Measurements from ENCODE around the gene VAC14.

The VAC14 gene

GRCh38 chr16:70753228-70753627, 47.7 kb downstream of the VAC14 start:
- Histone ChIP-seq H3K9me3 (ENCODE audit: low read length) (no peaks in the 10 kb centered on the region), H3K4me3 (ENCODE audit: low read depth, low read length, poor library complexity, severe bottlenecking) (no peak overlapping the region), H3K9me2 (ENCODE audit: low read depth, low read length) (no peaks in the 10 kb centered on the region), H3K9ac (ENCODE audit: low read length) (no peak overlapping the region), H3K27ac (ENCODE audit: low read depth, low read length, poor library complexity, severe bottlenecking) (no peak overlapping the region), H3K27me3 (ENCODE audit: insufficient read depth, low read length) (no peaks in the 10 kb centered on the region), H3K4me2 (ENCODE audit: low read length) (no peak overlapping the region), H3F3A (ENCODE audit: insufficient read depth, low read length) (no peaks in the 10 kb centered on the region), H3K4me1 (ENCODE audit: insufficient read depth, low read length, severe bottlenecking) (peaks cover 6% of the 10 kb centered on the region), H3K36me3 (ENCODE audit: insufficient read depth, low read length) (no peaks in the 10 kb centered on the region; the same call in 1 of the 2 replicates), H2AFZ (ENCODE audit: low read length) (no peak overlapping the region), H4K20me1 (ENCODE audit: insufficient read depth, low read length) (no peaks in the 10 kb centered on the region), H3K79me2 (ENCODE audit: insufficient read depth, low read length) (no peaks in the 10 kb centered on the region)
- TF ChIP-seq, protein P1, sequence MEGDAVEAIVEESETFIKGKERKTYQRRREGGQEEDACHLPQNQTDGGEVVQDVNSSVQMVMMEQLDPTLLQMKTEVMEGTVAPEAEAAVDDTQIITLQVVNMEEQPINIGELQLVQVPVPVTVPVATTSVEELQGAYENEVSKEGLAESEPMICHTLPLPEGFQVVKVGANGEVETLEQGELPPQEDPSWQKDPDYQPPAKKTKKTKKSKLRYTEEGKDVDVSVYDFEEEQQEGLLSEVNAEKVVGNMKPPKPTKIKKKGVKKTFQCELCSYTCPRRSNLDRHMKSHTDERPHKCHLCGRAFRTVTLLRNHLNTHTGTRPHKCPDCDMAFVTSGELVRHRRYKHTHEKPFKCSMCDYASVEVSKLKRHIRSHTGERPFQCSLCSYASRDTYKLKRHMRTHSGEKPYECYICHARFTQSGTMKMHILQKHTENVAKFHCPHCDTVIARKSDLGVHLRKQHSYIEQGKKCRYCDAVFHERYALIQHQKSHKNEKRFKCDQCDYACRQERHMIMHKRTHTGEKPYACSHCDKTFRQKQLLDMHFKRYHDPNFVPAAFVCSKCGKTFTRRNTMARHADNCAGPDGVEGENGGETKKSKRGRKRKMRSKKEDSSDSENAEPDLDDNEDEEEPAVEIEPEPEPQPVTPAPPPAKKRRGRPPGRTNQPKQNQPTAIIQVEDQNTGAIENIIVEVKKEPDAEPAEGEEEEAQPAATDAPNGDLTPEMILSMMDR (IDR thresholded peaks at IDR 0.05; ENCODE audit: low read length) = no peak
- TF ChIP-seq EZH2 (IDR thresholded peaks at IDR 0.05; ENCODE audit: borderline replicate concordance, low read length) = no peak

DNA sequence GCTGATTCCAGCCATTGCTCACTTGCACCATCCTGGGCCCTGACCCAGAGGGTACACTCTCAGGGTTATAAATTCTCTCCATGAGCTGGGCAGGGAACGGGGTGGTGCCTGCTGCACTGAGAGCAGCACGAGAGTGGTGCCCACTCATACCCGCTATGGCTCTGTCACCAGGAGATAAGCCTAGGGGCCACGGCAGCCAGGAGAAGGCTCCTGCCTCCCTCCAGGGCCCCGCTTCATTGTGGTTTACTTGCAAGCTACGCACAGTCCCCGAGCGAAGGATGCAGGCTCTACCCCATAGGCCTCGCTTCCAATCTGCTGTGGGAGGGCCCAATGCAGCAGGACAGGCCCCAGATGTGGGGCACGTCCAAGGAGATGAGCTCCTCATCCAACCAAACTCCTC, 48.5 kb downstream of the VAC14 start:
- no peaks in the 10 kb centered on the region for H3K9me3 ChIP-seq (ENCODE audit: low read length)
- H3K79me2 ChIP-seq (ENCODE audit: insufficient read depth, low read length) = no peaks in the 10 kb centered on the region
- no peaks in the 10 kb centered on the region for H4K20me1 ChIP-seq (ENCODE audit: insufficient read depth, low read length)
- peaks cover 6% of the 10 kb centered on the region for H3K4me1 ChIP-seq (ENCODE audit: insufficient read depth, low read length, severe bottlenecking)
- H3K36me3 ChIP-seq (ENCODE audit: insufficient read depth, low read length) = no peaks in the 10 kb centered on the region
- TF ChIP-seq, protein P1 (IDR thresholded peaks at IDR 0.05; ENCODE audit: low read length) = no peak
- no peak for TF ChIP-seq EZH2 (IDR thresholded peaks at IDR 0.05; ENCODE audit: borderline replicate concordance, low read length)
- H3K27ac ChIP-seq (ENCODE audit: low read depth, low read length, poor library complexity, severe bottlenecking) = no peak overlapping the region
- H3K4me3 ChIP-seq (ENCODE audit: low read depth, low read length, poor library complexity, severe bottlenecking) = no peak overlapping the region
- H3K4me2 ChIP-seq (ENCODE audit: low read length) = no peak overlapping the region
- no peaks in the 10 kb centered on the region for H3K9me2 ChIP-seq (ENCODE audit: low read depth, low read length)
- H3F3A ChIP-seq (ENCODE audit: insufficient read depth, low read length) = no peaks in the 10 kb centered on the region
- no peak overlapping the region for H2AFZ ChIP-seq (ENCODE audit: low read length)
- no peak overlapping the region for H3K9ac ChIP-seq (ENCODE audit: low read length)
- H3K27me3 ChIP-seq (ENCODE audit: insufficient read depth, low read length) = no peaks in the 10 kb centered on the region

GRCh38 chr16:70751593-70751992, 49.4 kb downstream of the VAC14 start:
- no peak overlapping the region for H3K4me2 ChIP-seq (ENCODE audit: low read length)
- no peaks in the 10 kb centered on the region for H3K36me3 ChIP-seq (ENCODE audit: insufficient read depth, low read length)
- H3K9me3 ChIP-seq (ENCODE audit: low read length) = no peaks in the 10 kb centered on the region
- H3K9ac ChIP-seq (ENCODE audit: low read length) = no peak overlapping the region
- H3K4me1 ChIP-seq (ENCODE audit: insufficient read depth, low read length, severe bottlenecking) = peaks cover 15% of the 10 kb centered on the region
- TF ChIP-seq, protein P1 (IDR thresholded peaks at IDR 0.05; ENCODE audit: low read length) = no peak
- no peaks in the 10 kb centered on the region for H3K79me2 ChIP-seq (ENCODE audit: insufficient read depth, low read length)
- H3K4me3 ChIP-seq (ENCODE audit: low read depth, low read length, poor library complexity, severe bottlenecking) = no peak overlapping the region
- no peak overlapping the region for H2AFZ ChIP-seq (ENCODE audit: low read length)
- no peaks in the 10 kb centered on the region for H4K20me1 ChIP-seq (ENCODE audit: insufficient read depth, low read length)
- H3F3A ChIP-seq (ENCODE audit: insufficient read depth, low read length) = no peaks in the 10 kb centered on the region
- no peaks in the 10 kb centered on the region for H3K27me3 ChIP-seq (ENCODE audit: insufficient read depth, low read length)
- H3K9me2 ChIP-seq (ENCODE audit: low read depth, low read length) = no peaks in the 10 kb centered on the region
- H3K27ac ChIP-seq (ENCODE audit: low read depth, low read length, poor library complexity, severe bottlenecking) = no peak overlapping the region

Data from OCI-LY1 (cell line).